ENCODE data around the gene FOXI3.

FOXI3 gene

GRCh38 chr2:88452565-88452905, at the start of gene FOXI3:
Gene FOXI3, minus strand, starts transcription at chr2:88452693. Its CDS starts 158 bp downstream, at chr2:88452535.
- DNase-seq: no peak

DNA sequence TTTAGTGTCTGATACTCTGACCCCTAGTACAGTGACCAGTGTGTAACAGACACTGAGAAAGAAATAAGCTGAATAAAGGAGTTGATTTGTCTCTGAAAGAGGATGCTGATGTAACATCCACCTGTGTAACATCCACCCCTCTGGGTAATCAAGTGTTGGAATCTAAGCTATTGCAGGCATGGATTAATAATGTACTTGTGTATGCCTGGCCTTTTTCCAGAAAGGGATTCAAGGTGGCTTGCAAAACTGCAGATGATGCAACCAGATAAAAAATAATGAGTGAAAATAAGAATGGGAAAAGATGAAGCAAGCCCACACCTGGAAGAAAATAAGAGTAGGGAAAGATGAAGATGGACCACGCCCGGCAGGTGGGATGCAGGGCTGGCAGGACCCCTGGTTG, 48.2 kb upstream of the FOXI3 start:
- DNase-seq: no peak

- DNase-seq: no peak
These were observed 46.7 kb upstream of the FOXI3 start for GRCh38 chr2:88499204-88499603.

DNA sequence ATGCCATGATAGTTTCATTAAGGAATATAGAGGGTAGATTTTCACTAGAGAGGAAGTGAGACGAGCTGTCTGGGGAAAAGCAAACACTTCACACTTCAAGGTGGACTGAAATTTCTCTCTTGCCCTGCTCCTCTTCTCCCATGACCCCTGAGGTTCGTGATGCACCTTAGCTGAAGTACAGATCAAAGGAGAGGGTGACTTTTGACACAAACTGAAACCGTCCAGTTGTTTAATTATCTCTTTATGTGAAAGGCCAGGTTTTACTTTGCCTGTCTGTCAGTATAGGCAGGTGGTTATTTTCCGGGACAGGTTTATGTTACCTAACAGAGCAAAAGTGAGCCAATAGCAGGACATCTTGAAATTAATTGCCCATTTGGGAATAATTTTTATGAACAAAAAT, 41.0 kb upstream of the FOXI3 start:
- no peak for DNase-seq

DNA sequence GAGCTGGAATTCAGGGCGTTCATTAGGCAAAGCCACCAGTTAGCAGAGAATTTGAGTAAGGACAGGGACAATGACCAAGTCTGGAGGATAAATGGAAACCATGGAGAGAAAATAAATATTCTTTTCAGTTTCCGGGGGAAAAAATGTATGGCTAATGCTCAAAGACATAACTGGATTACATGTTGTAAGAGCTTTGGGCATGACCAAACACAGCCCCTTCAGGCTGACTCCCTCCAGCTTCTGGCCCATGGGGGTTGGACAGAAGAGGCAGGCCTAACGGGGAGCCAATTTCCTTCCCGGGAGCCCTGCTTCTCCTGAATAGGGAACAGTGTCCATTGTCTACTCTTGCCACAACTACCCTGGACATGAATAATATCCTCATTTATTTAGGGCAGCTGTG, 39.5 kb upstream of the FOXI3 start:
- DNase-seq: no peak

GRCh38 chr2:88489181-88489580, 36.7 kb upstream of the FOXI3 start:
- DNase-seq: no peak

GRCh38 chr2:88483200-88483599, 30.7 kb upstream of the FOXI3 start:
- no peak for DNase-seq

DNA sequence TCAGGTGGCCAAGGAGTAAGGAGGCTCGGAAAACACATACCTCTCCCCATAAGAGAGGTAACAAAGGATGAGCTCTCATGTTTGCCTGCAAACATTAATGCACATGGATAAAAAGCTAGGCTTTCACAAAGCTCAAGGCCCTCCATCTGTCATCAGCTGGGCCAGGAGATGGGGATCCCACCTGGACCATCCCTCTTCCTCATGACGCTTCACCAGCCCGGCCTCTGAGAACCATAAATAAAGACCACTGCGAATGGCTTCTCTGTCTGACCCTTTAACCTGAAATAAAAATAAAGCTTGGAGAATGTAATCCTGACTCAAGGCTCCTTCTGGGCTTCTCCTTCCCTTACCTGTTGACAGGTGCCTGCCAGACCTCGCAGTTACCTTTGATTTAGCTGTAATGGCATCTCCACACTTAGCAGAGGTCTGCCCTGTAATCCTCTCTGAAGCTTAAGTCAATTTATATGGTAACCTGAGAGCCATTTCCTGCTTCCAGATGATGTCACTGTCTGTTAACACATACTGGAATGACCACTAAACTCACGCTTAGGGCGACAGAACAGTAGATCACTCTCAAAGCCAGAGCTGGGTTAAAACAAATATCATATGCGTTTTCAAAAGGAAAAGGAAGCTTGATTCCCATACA, 29.3 kb upstream of the FOXI3 start:
- DNase-seq: no peak

- no peak for DNase-seq
These were observed 20.3 kb upstream of the FOXI3 start for GRCh38 chr2:88472811-88473210.

DNA sequence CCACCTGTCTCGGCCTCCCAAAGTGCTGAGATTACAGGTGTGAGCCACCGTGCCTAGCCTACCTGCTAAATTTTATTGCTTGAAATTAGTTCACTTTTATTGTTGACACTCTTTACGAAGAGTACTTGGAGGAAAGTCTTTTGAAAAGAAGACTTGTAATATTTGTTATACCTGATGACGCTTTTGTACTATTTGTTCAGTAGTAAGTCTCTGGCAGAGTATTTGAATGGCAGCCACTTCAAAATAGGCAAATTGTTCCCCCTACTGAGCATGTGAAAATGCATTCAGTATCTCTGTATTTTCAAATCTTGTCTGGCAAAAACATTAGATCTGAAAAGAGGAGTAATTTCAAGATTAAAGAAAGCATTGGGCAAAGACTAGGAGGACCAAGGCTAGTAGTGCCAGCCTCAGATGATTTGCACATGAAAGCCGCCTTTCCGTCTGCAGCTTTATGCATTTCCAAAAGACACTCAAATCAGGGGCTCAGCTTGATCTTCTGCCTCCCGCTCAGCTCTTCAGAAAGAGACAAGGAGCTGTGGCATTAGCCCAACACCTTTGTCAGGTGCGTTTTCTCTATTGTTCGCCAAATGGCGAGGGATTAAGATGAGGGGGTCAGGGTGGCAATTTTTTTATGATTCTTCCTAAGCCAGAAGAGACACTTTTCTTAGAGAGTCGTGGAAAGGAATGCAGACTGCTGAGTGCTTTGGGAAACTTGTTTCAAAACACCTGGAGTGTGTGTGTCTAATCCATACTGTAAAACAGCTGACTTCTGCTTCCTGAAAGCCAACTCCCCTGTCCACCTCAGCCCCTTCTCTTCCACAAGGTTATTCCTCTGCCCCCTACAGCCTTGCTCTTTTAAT, 18.8 kb upstream of the FOXI3 start:
- no peak for DNase-seq

- DNase-seq: no peak
These were observed 17.0 kb upstream of the FOXI3 start for GRCh38 chr2:88469202-88470114.

DNA sequence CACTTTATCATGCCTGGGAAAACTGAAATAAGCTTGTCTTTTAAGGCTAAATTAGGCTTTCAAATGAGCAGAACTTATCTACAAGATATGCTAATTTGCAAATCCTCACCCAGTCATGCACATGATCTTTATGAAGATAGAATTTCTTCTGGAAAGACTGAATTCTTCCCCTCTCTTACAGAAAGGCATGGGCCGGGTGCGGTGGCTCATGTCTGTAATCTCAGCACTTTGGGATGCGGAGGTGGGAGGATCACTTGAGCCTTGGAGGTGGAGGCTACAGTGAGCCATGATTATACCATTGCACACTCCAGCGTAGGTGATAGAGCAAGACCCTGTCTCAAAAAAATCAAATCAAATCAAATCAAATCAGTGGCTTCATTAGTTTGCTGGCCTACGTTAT, 11.7 kb upstream of the FOXI3 start:
- DNase-seq: no peak

DNA sequence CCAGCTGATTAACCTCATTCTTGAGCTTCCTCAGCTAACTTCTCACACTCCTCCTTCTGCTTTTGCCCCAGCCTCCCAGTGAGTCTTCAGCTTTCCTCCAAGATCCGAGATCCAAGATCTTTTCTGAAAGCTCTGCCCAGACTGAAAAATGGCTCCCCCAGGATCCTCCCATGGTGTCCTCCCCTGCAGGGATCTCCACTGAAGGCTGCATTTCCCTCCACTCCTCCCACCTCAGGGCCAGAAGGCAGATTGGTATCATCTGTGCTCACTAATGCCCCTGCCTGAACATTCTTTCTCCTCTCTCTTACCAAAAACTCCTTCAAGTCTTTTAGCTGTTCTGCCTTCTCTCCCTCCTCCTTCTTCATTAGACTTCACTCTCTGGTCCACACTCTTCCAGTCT, 6.1 kb upstream of the FOXI3 start:
- DNase-seq: no peak

DNA sequence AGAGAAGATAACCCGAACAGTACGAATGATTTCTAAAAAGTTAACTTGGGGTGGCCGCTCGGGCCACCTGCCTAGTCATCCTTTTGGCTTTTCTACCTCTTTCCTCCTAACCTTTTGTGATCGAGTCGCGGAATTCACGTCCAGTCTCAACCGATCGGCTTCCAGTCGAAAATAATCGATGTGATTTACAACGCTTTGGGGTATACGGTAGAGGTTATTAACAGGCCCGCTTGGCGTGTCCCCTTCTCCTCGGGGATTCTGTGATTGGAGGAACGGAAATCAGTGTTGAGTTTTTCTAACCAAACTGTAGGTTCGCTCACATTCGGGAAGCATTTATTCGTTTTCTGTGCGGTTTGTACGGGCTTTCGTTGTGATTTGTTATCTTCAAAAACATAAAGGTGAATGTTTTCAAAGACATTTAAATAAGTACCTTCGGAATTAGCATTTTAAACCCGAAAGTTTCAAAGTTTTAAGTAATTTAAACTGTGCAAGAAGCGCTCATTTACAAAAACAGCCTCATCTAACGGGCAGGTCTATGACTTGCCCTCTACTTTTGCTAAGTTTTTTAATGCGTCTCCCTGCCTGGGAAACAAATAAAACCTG, 588 bp upstream of the FOXI3 start:
- no peak for DNase-seq

- DNase-seq: no peak
These were observed 505 bp downstream of the FOXI3 start for GRCh38 chr2:88451811-88452564.

DNA sequence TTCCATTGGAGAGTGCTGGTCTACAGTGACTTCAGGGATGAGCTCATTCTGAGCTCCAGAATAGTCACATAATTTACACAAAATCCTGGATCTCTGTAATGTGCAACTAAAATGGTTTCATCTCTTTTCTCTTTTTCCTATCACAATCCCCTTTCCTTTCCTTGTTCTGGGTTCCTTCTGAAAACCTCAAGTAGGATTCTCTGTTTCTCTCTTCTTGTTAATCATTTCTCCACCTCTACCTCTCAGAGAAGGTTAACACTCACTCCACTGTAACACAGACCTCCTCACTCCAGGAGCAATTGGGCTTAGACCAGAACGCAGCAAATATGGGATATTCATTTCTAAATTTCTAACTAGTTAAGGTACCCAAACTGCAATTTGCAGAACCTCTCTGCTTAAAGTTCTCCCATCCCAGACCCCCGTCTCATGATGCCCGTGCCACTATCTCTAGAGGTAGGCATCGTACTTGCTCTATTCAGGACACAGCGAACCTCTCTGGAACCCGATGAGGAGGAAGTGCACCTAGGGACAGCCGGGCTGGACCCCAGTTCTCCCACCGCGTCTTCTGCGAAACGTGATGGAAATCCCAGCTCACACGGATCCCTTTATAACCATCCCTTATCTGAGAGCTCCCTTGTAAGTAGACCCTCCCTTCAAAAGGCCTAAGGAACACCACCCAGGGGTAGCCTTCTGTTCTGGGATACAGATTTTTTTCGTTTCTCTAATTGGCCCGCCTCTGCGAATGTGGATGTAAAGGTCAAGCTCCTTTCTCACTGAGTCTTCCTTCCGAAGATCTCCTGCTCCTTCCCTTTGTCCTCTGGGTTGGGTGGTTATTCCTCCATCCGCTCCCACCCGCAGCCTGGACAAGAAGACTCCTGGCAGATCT, 1.3 kb downstream of the FOXI3 start:
- DNase-seq: no peak

GRCh38 chr2:88450186-88450585, 2.3 kb downstream of the FOXI3 start:
- DNase-seq: no peak

GRCh38 chr2:88448248-88448647, 4.2 kb downstream of the FOXI3 start:
- no peak for DNase-seq

DNA sequence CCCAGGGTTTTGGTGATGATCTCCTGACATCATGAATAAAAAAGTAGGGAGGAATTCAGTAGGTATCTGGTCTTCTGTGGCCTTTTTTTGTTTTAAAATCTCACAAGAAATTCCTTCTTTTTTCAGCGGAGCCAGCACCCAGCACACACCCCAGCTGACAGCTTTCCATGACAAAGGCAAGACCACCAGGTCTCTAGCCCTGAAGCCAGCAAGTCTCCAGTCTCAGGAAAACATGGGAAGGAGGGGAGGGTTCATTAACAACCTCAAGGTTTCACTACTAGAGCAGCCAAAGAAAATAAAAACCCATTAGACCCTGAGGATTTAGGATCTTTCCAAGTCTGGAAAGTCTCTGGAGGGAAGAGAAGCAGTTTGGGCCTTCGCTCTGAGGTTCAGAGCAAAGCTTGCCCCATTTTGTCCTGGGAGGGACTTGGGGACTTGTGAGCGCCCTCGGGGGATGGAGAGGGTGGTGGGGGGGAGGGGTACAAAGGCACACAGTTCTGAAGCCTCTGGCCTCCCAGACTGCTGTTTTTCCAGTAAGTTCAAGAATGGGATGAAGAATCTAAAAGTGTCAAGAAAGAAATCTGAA, 9.0 kb downstream of the FOXI3 start:
- no peak for DNase-seq

- no peak for DNase-seq
These were observed 10.0 kb downstream of the FOXI3 start for GRCh38 chr2:88442473-88442872.

GRCh38 chr2:88442061-88442460, 10.4 kb downstream of the FOXI3 start:
- DNase-seq: no peak
